GM19468 (cell line): ENCODE measurements around the gene PPP2R2B.
"Not testable (repeated sequence)": the region's sequence is repeated elsewhere in the genome, so short reads cannot be mapped to it uniquely, and the experiment has no call there.

Experiments
- ATAC-seq: cut with Tn5 transposase; IDR thresholded peaks from one replicate; pipeline ENCODE4 v1.9.1; 2021; ENCODE audit warnings: mild to moderate bottlenecking, moderate library complexity, moderate number of reproducible peaks; ENCODE audit not compliant: unreplicated experiment; ENCODE audit errors: extremely low read depth

The PPP2R2B gene

GRCh38 chr5:146582051-146582596, 296.4 kb downstream of the PPP2R2B start:
- ATAC-seq = no peak

GRCh38 chr5:146580237-146580636, 298.3 kb downstream of the PPP2R2B start:
- no peak for ATAC-seq

GRCh38 chr5:146574713-146575112, 303.8 kb downstream of the PPP2R2B start:
- no peak for ATAC-seq

GRCh38 chr5:146568161-146568560, 310.4 kb downstream of the PPP2R2B start:
- ATAC-seq = no peak

GRCh38 chr5:146565764-146566367, 312.7 kb downstream of the PPP2R2B start:
- peak; percentile 98 for ATAC-seq

- ATAC-seq = no peak
Observed at GRCh38 chr5:146564007-146564762, 314.4 kb downstream of the PPP2R2B start.

GRCh38 chr5:146562461-146562860, 316.1 kb downstream of the PPP2R2B start:
- ATAC-seq = no peak

- no peak for ATAC-seq
Observed at GRCh38 chr5:146561711-146562110, 316.8 kb downstream of the PPP2R2B start.

- ATAC-seq = no peak
Observed at GRCh38 chr5:146560205-146560812, 318.2 kb downstream of the PPP2R2B start.

GRCh38 chr5:146556884-146557283, 321.7 kb downstream of the PPP2R2B start:
- not testable (repeated sequence) for ATAC-seq

- no peak for ATAC-seq
Observed at GRCh38 chr5:146553446-146553845, 325.1 kb downstream of the PPP2R2B start.

GRCh38 chr5:146549615-146550014, 328.9 kb downstream of the PPP2R2B start:
- ATAC-seq = no peak

GRCh38 chr5:146548781-146549449, 329.6 kb downstream of the PPP2R2B start:
- peak; percentile 30 for ATAC-seq

GRCh38 chr5:146544232-146544631, 334.3 kb downstream of the PPP2R2B start:
- ATAC-seq = no peak

GRCh38 chr5:146541958-146542849, 336.4 kb downstream of the PPP2R2B start:
- peak; percentile 90 for ATAC-seq

GRCh38 chr5:146540414-146540813, 338.1 kb downstream of the PPP2R2B start:
- no peak for ATAC-seq

GRCh38 chr5:146539973-146540372, 338.6 kb downstream of the PPP2R2B start:
- ATAC-seq = no peak

GRCh38 chr5:146538432-146538831, 340.1 kb downstream of the PPP2R2B start:
- no peak for ATAC-seq

GRCh38 chr5:146533882-146534281, 344.7 kb downstream of the PPP2R2B start:
- ATAC-seq = no peak
